Measurements from ENCODE around the gene NCMAP. TPM values are rescaled to one million over a fixed set of nuclear protein-coding genes. Genes with fewer than 3 reads are reported as not detected.

NCMAP gene
- total RNA-seq, 2 experiments from 2014 or later, result 0.11 to 0.20 TPM

DNA sequence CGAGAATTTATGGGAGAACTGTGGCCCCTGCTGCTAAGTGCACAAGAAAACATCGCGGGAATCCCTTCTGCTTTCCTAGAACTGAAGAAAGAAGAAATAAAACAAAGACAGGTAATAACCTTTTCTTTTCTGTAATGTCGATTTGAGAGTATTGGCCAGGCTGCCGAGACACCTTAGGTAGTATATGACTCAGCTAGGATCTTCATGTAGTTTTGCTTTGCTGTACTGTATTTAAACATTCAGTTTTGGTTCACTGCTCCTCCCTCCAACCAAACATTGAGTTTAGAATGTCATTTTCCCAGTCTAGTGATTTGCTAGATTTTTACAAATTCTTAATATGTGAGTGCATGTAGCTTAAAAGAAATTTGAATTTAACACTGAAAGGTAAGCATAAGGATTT, 93.0 kb downstream of the NCMAP start:
- TF ChIP-seq, protein P1, sequence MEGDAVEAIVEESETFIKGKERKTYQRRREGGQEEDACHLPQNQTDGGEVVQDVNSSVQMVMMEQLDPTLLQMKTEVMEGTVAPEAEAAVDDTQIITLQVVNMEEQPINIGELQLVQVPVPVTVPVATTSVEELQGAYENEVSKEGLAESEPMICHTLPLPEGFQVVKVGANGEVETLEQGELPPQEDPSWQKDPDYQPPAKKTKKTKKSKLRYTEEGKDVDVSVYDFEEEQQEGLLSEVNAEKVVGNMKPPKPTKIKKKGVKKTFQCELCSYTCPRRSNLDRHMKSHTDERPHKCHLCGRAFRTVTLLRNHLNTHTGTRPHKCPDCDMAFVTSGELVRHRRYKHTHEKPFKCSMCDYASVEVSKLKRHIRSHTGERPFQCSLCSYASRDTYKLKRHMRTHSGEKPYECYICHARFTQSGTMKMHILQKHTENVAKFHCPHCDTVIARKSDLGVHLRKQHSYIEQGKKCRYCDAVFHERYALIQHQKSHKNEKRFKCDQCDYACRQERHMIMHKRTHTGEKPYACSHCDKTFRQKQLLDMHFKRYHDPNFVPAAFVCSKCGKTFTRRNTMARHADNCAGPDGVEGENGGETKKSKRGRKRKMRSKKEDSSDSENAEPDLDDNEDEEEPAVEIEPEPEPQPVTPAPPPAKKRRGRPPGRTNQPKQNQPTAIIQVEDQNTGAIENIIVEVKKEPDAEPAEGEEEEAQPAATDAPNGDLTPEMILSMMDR (IDR thresholded peaks at IDR 0.05), result no peak
- CTCF ChIA-PET, result interaction anchor here (1.0 to 1.5 kb wide), 2 partner anchors 22 to 447 kb away, joined by 3 read pairs; no protein-coding TSS in a partner anchor
- Mint-ChIP-seq H3K36me3 (ENCODE audit: low read depth) (peaks cover 78% of the 10 kb centered on the region), H3K27ac (no peak overlapping the region), H3K4me1 (ENCODE audit: low read depth) (peaks cover 54% of the 10 kb centered on the region), H3K9me3 (no peaks in the 10 kb centered on the region), H3K27me3 (no peaks in the 10 kb centered on the region), H3K4me3 (no peak overlapping the region)
- intact Hi-C loops (cut with micrococcal nuclease), result no loop called here
- ATAC-seq (no peak), DNase-seq (no peak)
- POLR2A ChIA-PET, result interaction anchor here (0.5 to 1.3 kb wide), 3 partner anchors 22 to 148 kb away, joined by 3 to 4 read pairs (median 4); no protein-coding TSS in a partner anchor

DNA sequence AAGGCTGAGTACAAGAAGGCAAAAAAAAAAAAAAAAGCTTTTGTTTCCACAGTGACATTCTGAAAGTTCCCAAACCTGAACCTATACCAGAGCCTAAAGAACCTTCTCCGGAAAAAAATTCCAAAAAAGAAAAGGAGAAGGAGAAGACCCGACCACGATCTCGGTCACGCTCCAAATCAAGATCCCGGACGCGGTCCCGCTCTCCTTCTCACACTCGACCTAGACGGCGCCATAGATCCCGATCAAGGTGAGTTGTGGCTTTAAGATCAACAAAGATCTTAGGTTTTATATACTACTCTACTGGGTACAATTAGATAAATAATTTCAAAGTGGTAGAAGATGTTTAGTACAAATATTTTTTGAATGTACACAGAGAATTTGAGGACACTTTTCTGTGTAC, 96.5 kb downstream of the NCMAP start:
- intact Hi-C loops (cut with micrococcal nuclease), result no loop called here
- ATAC-seq (no peak), DNase-seq (no peak)
- Mint-ChIP-seq H3K4me1 (ENCODE audit: low read depth) (peaks cover 57% of the 10 kb centered on the region), H3K9me3 (no peaks in the 10 kb centered on the region), H3K27ac (no peak overlapping the region), H3K36me3 (ENCODE audit: low read depth) (peaks cover 83% of the 10 kb centered on the region), H3K4me3 (no peak overlapping the region), H3K27me3 (no peaks in the 10 kb centered on the region)
- CTCF ChIA-PET, result no interaction called here
- TF ChIP-seq, protein P1 (IDR thresholded peaks at IDR 0.05), result no peak
- POLR2A ChIA-PET, result no interaction called here

DNA sequence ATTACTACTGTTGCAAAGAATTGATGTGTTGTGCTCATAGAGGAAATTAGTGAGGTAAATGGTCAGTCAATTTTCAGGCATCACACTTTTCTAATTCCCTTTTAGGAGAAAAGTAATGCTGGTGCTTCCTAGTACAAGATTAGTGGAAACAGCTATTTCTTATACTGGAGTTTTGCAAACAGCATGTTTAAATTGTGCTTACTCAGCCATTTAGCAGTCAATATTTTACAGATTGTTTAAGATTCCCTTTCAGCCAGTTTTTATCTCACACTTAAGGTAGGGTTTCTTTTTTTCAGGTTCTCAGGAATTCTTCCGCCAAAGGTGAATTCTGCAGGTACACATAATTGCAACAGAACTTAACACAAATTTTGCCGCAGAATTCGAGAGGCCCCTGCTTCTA, 98.1 kb downstream of the NCMAP start:
- Mint-ChIP-seq H3K9me3 (no peaks in the 10 kb centered on the region), H3K36me3 (ENCODE audit: low read depth) (peaks cover 74% of the 10 kb centered on the region), H3K27me3 (no peaks in the 10 kb centered on the region), H3K4me1 (ENCODE audit: low read depth) (peaks cover 51% of the 10 kb centered on the region), H3K27ac (no peak overlapping the region), H3K4me3 (no peak overlapping the region)
- DNase-seq, result no peak
- no peak for ATAC-seq
- TF ChIP-seq, protein P1 (IDR thresholded peaks at IDR 0.05), result no peak
- intact Hi-C loops (cut with micrococcal nuclease), result no loop called here
- ChIA-PET POLR2A (interaction anchor here (0.8 to 1.5 kb wide), 5 partner anchors 11 to 35 kb away, joined by 3 to 7 read pairs (median 3); partner anchors contain the start of gene SRRM1), CTCF (interaction anchor here (0.7 to 3.8 kb wide), 5 partner anchors 9 to 453 kb away, joined by 3 to 15 read pairs (median 3); no protein-coding TSS in a partner anchor)

DNA sequence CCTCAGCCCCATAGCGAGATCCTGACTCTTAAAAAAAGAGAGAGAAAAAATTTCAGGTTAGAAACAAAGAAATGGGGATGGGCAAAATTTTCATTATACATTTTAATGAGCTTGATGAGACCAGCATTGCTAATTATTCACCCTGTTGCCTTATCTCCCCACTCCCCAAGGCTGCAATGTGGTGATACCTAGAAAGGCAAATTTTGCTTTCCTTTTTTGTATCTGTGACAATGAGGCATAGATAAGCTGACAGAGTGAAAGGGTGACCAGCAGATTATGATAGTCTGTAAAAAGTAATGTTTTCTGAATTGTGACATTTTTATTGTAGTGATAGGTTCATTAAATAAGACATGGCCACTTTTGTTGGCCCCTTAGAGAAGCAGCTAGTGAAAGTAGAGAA, 100.2 kb downstream of the NCMAP start:
- no peak for ATAC-seq
- Mint-ChIP-seq H3K9me3 (no peaks in the 10 kb centered on the region), H3K27ac (peak overlapping the region; percentile 72), H3K4me1 (ENCODE audit: low read depth) (peaks cover 52% of the 10 kb centered on the region), H3K36me3 (ENCODE audit: low read depth) (peaks cover 71% of the 10 kb centered on the region), H3K4me3 (no peak overlapping the region), H3K27me3 (no peaks in the 10 kb centered on the region)
- no peak for DNase-seq
- TF ChIP-seq, protein P1 (IDR thresholded peaks at IDR 0.05), result no peak
- ChIA-PET POLR2A (interaction anchor here (0.8 to 1.5 kb wide), 7 partner anchors 8 to 576 kb away, joined by 3 to 5 read pairs (median 4); partner anchors contain the start of genes SRRM1 and SYF2), CTCF (interaction anchor here (0.8 to 3.8 kb wide), 3 partner anchors 33 to 272 kb away, joined by 3 to 15 read pairs (median 7); no protein-coding TSS in a partner anchor)
- intact Hi-C loops (cut with micrococcal nuclease), result no loop called here

DNA sequence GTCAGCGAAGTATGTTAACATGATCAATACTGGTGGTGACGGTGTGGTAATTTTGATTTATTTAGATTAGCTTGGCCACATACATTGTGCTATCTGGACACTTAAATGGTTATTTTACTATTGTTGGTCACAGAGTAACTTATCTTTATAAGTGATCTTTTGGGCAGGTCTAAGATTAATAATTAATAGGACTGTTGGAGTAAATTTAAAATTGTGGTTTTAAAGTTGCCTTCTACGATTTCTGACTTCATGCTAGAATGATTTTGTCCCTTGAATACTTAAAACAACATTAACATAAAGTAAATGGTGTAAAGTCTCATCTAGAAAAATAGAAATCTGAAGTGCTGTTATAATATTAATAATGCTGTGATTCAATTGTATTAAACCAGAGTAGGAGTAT, 101.9 kb downstream of the NCMAP start:
- CTCF ChIA-PET, result interaction anchor here (1.6 to 1.8 kb wide), 2 partner anchors 11 to 25 kb away, joined by 4 to 5 read pairs; no protein-coding TSS in a partner anchor
- POLR2A ChIA-PET, result interaction anchor here (1.1 to 1.3 kb wide), 2 partner anchors 15 to 575 kb away, joined by 3 to 4 read pairs; partner anchors contain the start of gene SRRM1
- Mint-ChIP-seq H3K9me3 (no peaks in the 10 kb centered on the region), H3K27ac (no peak overlapping the region), H3K4me1 (ENCODE audit: low read depth) (peaks cover 51% of the 10 kb centered on the region), H3K27me3 (no peaks in the 10 kb centered on the region), H3K4me3 (no peak overlapping the region), H3K36me3 (ENCODE audit: low read depth) (peaks cover 65% of the 10 kb centered on the region)
- TF ChIP-seq, protein P1 (IDR thresholded peaks at IDR 0.05), result no peak
- DNase-seq (no peak), ATAC-seq (no peak)
- intact Hi-C loops (cut with micrococcal nuclease), result no loop called here

Measured in activated CD8-positive, alpha-beta T cell treated with anti-CD3 and anti-CD28 coated beads for 36 hours (primary cell).